Measurements from ENCODE around the gene VCX3A. TPM values are rescaled to one million over a fixed set of nuclear protein-coding genes. Genes with fewer than 3 reads are reported as not detected.

Gene VCX3A
- total RNA-seq, 1 experiment from 2014 or later, result not detected

DNA sequence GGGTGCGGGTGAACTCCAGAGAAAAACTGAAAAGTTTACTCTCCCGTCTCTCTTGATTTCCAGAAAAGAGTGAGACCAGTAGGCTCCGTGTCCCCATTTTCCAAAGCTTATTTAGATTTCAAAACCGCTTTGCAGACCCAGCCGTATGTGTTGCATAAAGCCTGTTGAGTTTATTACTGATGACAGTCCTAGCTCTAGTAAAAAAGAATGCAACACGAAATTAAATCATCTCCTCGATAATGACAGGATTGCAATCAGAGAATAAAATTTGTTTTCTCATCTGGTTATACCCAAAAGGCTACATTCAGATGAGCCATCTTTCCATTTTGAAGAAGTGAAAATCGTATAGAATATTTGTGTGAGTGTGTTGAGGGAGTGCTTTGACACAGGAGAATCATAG lies 16.1 kb upstream of the VCX3A start:
- Histone ChIP-seq H3K27me3 (ENCODE audit: insufficient read depth, low read length) (no peaks in the 10 kb centered on the region), H3K27ac (ENCODE audit: low read depth, low read length) (no peak overlapping the region), H3K79me2 (ENCODE audit: insufficient read depth, low read length) (no peaks in the 10 kb centered on the region), H4K20me1 (ENCODE audit: insufficient read depth) (no peaks in the 10 kb centered on the region), H3K4me3 (replicated peaks in 1 of 2; ENCODE audit: low read depth in 1 of 2, low read length in 2 of 2) (no peak overlapping the region), H3K36me3 (ENCODE audit: control insufficient read depth in 1 of 2, insufficient read depth in 2 of 2, low read length in 2 of 2) (no peaks in the 10 kb centered on the region), H3K4me1 (ENCODE audit: control insufficient read depth in 1 of 2, insufficient read depth in 2 of 2, low read length in 2 of 2) (no peaks in the 10 kb centered on the region), H3K9me2 (ENCODE audit: insufficient read depth) (no peaks in the 10 kb centered on the region), H2AFZ (ENCODE audit: low read depth, low read length, poor library complexity, severe bottlenecking) (no peak overlapping the region), H3K9ac (ENCODE audit: low read length) (no peak overlapping the region), H3K4me2 (ENCODE audit: low read length) (no peak overlapping the region), H3K9me3 (ENCODE audit: control insufficient read depth in 1 of 2, insufficient read depth in 1 of 2, low read depth in 1 of 2, low read length in 2 of 2) (no peaks in the 10 kb centered on the region; a peak in 1 of 4 replicates)
- ChIA-PET POLR2A (no interaction called here), CTCF (no interaction called here), RAD21 (ENCODE audit: low non-redundant PET in 1 of 2, low total read pairs in 2 of 2, uncharacterized antibody in 2 of 2, unreplicated experiment in 2 of 2) (no interaction called here)
- no peak for TF ChIP-seq EGR1 (IDR thresholded peaks at IDR 0.05; ENCODE audit: low read depth)
- no peak for TF ChIP-seq ELF1 (IDR thresholded peaks at IDR 0.05; ENCODE audit: borderline replicate concordance, low read depth)
- no peak for TF ChIP-seq EZH2 (IDR thresholded peaks at IDR 0.05)
- no peak for TF ChIP-seq EZH2phosphoT487 (IDR thresholded peaks at IDR 0.05; ENCODE audit: borderline replicate concordance)
- TF ChIP-seq, protein P1, sequence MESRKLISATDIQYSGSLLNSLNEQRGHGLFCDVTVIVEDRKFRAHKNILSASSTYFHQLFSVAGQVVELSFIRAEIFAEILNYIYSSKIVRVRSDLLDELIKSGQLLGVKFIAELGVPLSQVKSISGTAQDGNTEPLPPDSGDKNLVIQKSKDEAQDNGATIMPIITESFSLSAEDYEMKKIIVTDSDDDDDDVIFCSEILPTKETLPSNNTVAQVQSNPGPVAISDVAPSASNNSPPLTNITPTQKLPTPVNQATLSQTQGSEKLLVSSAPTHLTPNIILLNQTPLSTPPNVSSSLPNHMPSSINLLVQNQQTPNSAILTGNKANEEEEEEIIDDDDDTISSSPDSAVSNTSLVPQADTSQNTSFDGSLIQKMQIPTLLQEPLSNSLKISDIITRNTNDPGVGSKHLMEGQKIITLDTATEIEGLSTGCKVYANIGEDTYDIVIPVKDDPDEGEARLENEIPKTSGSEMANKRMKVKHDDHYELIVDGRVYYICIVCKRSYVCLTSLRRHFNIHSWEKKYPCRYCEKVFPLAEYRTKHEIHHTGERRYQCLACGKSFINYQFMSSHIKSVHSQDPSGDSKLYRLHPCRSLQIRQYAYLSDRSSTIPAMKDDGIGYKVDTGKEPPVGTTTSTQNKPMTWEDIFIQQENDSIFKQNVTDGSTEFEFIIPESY (IDR thresholded peaks at IDR 0.05; ENCODE audit: extremely low read depth, insufficient replicate concordance, low read length), result no peak
- TF ChIP-seq, protein P2, sequence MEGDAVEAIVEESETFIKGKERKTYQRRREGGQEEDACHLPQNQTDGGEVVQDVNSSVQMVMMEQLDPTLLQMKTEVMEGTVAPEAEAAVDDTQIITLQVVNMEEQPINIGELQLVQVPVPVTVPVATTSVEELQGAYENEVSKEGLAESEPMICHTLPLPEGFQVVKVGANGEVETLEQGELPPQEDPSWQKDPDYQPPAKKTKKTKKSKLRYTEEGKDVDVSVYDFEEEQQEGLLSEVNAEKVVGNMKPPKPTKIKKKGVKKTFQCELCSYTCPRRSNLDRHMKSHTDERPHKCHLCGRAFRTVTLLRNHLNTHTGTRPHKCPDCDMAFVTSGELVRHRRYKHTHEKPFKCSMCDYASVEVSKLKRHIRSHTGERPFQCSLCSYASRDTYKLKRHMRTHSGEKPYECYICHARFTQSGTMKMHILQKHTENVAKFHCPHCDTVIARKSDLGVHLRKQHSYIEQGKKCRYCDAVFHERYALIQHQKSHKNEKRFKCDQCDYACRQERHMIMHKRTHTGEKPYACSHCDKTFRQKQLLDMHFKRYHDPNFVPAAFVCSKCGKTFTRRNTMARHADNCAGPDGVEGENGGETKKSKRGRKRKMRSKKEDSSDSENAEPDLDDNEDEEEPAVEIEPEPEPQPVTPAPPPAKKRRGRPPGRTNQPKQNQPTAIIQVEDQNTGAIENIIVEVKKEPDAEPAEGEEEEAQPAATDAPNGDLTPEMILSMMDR (IDR thresholded peaks at IDR 0.05 in 2 of 3, conservative IDR thresholded peaks at IDR 0.05 in 1 of 3; ENCODE audit: borderline replicate concordance in 1 of 3, insufficient read depth in 1 of 3, low read depth in 2 of 3, low read length in 2 of 3), result no peak
- no peak for TF ChIP-seq CEBPB (IDR thresholded peaks at IDR 0.05; ENCODE audit: low read depth)
- no peak for TF ChIP-seq TCF7L2 (IDR thresholded peaks at IDR 0.05; ENCODE audit: borderline replicate concordance, extremely low read depth, insufficient read depth, insufficient read length)
- no peak for TF ChIP-seq SIN3A (IDR thresholded peaks at IDR 0.05; ENCODE audit: low read depth)
- TF ChIP-seq ZNF274 (IDR thresholded peaks at IDR 0.05; ENCODE audit: low read depth, low read length), result no peak
- no peak for TF ChIP-seq ZFX (IDR thresholded peaks at IDR 0.05)
- TF ChIP-seq SRF (IDR thresholded peaks at IDR 0.05; ENCODE audit: low read depth), result no peak
- intact Hi-C loops (cut with micrococcal nuclease), result no loop called here
- DNase-seq (ENCODE audit: low read depth, low spot score) (no peak), ATAC-seq (no peak)
- BruUV-seq (replicated peaks), result no TSS peak
